Activated CD4-positive, alpha-beta T cell treated with anti-CD3 and anti-CD28 coated beads for 24 hours (primary cell): Measurements from ENCODE around the gene SON.
"Not testable (repeated sequence)": the region's sequence is repeated elsewhere in the genome, so short reads cannot be mapped to it uniquely, and the experiment has no call there.

ENCODE experiments used
- DNase-seq, 2 donors: peaks; one replicate each; pipeline ENCODE4 v3.0.0-alpha.2; 2020; ENCODE audit warnings: low read depth in 2 of 2

Gene SON

GRCh38 chr21:33569991-33570390 lies 27.2 kb downstream of the SON start:
- no peak for DNase-seq

GRCh38 chr21:33572350-33572749 lies 29.5 kb downstream of the SON start:
- DNase-seq: no peak

DNA sequence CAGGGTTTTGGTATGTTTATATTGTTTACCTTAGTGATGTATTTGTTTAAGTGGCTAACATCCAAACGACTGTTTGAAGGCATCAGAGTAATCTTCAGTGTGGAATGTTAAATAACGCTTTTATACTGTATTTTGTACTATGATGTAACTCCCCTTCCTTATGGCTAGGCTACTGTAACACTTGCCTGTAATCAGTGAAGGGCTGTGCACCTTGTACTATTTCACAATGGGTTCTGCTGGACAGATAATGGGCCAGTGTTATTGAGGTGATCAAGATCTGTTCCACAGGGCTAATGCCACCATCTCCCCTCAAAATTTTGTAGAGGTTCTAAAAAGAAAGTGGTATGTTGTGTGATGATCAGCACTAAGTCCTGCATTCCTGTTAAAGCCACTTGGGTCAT lies 33.9 kb downstream of the SON start:
- DNase-seq: not testable (repeated sequence)

- DNase-seq: no peak
These were observed 35.4 kb downstream of the SON start for GRCh38 chr21:33578214-33578613.

GRCh38 chr21:33578959-33579542 lies 36.2 kb downstream of the SON start:
- no peak for DNase-seq

DNA sequence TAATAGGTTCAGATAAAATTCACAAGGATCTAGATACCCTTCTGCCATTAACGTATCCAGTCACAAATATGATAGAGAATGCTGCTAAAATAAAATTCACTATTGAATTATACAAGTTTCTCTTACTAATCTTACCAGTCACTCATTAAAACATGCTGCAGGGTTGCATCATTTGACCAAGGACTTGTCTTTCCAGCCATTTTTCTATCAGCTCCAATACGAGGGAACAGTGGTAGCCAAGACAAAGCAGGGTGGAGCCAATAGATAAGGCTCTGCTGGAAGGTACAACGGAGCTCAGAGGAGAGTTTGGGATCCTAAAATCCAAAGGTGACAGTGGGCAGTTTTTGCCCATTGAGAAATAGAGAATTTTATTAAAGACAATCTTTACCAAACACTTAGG lies 41.6 kb downstream of the SON start:
- DNase-seq: no peak

- no peak for DNase-seq
These were observed 44.1 kb downstream of the SON start for GRCh38 chr21:33586927-33587326.

DNA sequence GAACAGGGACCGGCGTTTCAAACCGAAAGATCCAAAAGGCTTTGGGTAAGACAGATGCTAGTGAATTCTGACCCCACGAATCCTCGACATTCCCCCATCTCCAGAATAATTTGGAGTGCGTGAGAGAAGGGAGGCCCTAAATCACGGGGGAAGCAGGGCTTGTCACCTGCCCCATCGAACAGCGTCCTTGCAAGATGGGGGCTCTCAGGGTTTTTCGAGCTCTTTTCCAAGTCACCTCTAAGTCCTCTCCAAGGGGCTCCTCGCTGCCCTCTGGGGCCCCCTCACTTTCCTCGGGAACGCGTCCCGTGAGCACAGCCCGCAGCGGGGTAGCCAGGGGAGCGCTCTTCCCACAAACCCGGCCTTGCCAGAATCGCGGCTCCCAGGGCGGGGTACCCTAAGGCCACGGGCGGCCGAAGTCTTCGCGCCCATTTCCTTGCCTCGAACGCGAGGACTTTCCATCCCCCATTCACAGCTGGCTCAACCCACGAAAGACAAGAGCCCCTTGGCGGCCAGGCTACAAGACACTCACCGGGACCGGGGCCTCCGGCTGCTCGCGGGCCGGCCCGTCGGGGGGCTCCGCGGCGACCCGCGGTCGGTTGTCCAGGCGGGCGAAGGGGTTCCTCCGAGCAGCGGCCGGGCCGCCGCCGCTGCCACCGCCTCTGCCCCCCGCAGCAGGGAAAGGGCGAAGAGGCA lies 45.1 kb downstream of the SON start:
- peak in 1 of 2 donors; percentile 7 for DNase-seq

DNA sequence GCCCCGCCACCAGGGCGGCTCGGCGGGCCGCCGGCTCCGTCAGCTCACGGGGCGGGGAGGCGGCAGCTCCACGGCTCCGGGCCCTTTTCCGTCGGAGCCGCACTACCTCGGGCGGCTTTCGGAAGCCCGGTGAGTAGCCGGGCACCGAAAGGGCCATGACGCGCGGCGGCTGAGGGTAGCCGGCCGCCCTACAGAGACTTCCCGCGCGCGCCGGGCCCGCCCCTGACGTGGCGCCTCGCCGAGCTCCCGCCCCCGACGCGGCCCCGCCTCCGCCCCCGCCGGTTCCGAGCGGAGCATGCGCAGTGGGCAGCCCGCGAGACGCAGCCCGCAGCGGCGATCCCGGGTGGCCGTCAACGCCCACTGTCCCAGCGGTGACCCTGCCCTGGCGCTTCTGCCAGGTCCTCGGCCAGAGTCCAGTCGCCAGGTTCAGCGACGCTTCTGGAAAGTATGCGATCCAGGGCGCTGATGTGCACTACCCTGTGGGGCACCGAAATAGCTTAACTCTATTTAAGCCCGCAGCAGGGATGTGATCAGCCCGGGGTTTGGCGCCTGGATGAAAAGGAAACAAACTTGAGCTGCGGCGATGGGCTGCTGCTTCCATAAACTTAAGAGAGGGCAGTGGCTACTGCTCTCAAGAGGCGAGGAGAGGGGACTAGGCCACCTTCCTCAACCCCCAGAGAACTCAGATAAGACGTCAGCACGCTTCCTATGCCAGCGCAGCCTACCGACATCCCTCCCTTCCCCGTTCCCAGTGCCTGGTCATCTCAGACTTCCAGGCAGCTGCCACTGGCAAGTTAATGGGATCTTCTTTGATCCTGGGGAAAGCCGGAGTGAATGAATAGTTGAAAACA lies 45.9 kb downstream of the SON start, which contains the start of gene DONSON:
Gene DONSON, minus strand, starts transcription at position 200 of the 851 bp plus-strand sequence. Its CDS starts 43 bp downstream, at position 157.
- DNase-seq: peak; percentile 73 to 82

DNA sequence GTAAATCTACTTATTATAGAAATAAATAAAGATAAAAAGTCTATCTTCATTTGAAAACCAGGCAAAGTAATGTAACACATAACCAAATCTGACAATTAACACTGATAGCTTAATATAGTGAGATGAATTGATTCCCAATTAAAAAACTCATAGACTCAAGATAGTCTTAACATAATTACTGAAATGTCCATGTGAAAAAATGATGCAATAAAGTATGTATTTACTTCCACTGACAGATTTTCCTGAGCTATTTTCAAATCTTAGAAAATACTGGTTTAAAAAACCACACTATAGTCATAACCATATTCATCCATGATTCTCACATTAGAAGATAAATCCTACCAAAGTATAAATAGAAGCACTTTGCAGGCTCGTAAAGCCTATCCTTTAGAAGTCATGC lies 55.2 kb downstream of the SON start:
- no peak for DNase-seq

GRCh38 chr21:33608559-33608958 lies 65.7 kb downstream of the SON start:
- no peak for DNase-seq

DNA sequence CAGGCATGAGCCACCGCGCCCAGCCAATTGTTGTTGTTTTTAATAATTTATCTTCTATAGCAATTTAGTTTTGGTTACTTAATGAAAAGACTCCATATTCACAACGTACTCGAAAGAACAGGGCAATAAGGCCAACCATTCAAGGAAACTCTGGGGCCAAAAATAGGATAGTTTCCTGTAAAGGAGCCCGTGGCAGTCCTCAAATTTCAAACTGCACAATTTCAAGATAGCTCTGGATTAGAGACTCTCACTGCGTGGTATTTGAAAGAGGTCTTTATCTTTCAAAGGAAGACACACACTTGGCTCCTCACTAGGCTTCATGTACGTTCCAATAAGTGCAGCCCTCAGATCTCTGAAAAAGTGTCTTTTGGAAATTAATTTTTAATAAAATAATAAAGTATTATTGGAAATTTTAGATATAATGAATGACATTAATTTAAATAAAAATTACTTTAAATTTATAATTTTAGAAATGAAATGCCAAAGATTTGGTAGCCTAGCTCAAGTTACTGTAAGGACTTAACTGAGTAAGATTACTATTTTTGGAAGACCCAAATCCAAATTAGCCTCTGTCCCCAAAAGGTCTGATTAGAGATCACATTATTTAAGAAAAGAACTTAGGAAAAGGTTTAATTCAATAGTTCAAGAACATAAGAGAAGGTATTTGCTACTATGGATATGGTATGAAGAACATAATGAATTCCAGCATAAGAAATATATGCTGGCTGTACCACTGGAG lies 68.3 kb downstream of the SON start:
- DNase-seq: no peak

DNA sequence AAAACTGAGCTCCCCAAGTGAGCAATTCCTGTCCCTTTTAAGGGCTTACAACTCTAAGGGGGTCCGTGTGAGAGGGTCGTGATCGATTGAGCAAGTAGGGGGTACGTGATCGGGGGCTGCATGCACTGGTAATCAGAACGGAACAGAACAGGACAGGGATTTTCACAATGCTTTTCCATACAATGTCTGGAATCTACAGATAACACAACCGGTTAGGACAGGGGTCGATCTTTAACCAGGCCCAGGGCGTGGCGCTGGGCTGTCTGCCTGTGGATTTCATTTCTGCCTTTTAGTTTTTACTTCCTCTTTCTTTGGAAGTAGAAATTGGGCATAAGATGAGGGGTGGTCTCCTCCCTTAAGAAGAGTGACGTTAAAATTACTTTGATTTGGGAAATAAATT lies 74.7 kb downstream of the SON start:
- not testable (repeated sequence) for DNase-seq

DNA sequence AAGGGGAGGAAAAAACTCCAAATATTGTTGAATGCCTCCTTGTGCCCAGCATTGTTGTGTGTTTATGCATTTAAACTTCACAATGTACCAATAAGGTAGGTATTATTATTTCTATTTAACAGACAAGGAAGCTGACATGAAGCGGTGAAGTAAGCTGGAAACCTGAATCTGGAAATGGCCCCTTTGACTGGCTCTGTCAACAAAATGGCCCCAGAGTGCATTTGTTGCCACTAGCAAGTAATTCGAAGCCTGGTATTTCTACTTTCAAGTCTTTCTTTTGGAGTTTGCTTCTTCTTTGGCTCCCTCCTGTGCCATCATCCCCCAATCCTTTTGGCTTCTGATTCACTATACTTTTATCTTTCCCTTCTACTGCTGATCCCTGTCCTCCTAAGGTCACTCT lies 75.6 kb downstream of the SON start:
- no peak for DNase-seq

GRCh38 chr21:33619726-33620125 lies 76.9 kb downstream of the SON start:
- DNase-seq: no peak

DNA sequence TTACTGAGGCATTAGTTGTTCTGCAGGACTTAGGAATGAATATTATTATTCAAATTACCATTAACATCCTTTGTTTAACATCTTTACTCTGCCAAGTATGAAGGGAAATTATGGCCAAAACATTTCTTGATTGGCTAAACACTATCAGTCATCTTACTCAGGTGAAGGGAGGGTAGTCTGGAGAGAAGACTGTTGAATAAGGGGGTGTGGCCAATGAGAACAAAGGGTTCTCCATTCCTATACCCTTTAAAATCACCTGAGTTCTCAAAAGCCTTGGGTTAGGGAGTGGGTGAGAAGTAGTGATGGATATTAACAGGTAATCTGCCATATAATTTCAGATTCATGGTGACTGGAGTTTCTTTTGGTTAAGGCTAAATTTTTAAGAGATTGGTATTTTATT lies 79.4 kb downstream of the SON start:
- DNase-seq: no peak

DNA sequence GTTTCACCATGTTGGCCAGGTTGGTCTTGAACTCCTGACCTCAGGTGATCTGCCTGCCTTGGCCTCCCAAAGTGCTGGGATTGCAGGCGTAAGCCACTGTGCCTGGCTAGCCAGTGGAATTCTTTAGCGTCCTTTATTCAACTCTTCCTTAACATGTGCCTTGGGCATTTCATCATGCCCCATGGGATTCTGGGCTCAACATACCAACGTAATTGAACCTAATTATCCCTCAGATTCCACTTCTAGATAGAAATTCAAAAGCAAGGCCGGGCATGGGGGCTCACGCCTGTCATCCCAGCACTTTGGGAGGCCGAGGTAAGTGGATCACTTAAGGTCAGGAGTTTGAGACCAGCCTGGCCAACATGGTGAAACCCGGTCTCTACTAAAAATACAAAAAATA lies 83.3 kb downstream of the SON start:
- not testable (repeated sequence) for DNase-seq
